HEK293 (cell line): ENCODE data around the gene LCN1.

Experiments used
- CTCF ChIP-seq: fragments of 450-650 bp; formaldehyde crosslinking; IDR thresholded peaks from 2 replicates; pipeline ENCODE4 v1.5.1; 2016; ENCODE audit warnings: missing biosample characterization, missing genetic modification characterization
- YY1 ChIP-seq: fragments of 450-650 bp; formaldehyde crosslinking; IDR thresholded peaks from 2 replicates; pipeline ENCODE4 v1.5.1; 2018; ENCODE audit warnings: missing biosample characterization, missing genetic modification characterization
- ZNF114 ChIP-seq: fragments of 450-650 bp; formaldehyde crosslinking; IDR thresholded peaks from 2 replicates; pipeline ENCODE4 v1.5.0; 2017; ENCODE audit warnings: missing biosample characterization, missing genetic modification characterization
- ZNF24 ChIP-seq: fragments of 450-650 bp; formaldehyde crosslinking; IDR thresholded peaks from 2 replicates; pipeline ENCODE4 v1.5.1; 2016; ENCODE audit warnings: missing biosample characterization, missing genetic modification characterization
- ZNF747 ChIP-seq: fragments of 450-650 bp; formaldehyde crosslinking; IDR thresholded peaks from 2 replicates; pipeline ENCODE4 v1.5.1; 2016; ENCODE audit warnings: missing biosample characterization, missing genetic modification characterization
- ZNF776 ChIP-seq: fragments of 450-650 bp; formaldehyde crosslinking; IDR thresholded peaks from 2 replicates; pipeline ENCODE4 v1.5.0; 2017; ENCODE audit warnings: missing biosample characterization, missing genetic modification characterization, borderline replicate concordance
- ZNF785 ChIP-seq: fragments of 450-650 bp; formaldehyde crosslinking; IDR thresholded peaks from 2 replicates; pipeline ENCODE4 v1.5.1; 2016; ENCODE audit warnings: missing biosample characterization, missing genetic modification characterization

- no peak for TF ChIP-seq ZNF785
- TF ChIP-seq ZNF747 = no peak
- no peak for TF ChIP-seq ZNF24
- no peak for TF ChIP-seq ZNF776
- no peak for TF ChIP-seq ZNF114 (tag by site-specific recombination)
- TF ChIP-seq YY1 = no peak
- no peak for TF ChIP-seq CTCF
Observed at GRCh38 chr9:135502168-135502872, 18.9 kb upstream of the LCN1 start.
